MM.1S (cell line): Measurements from ENCODE around the gene HYDIN.
"Not testable (repeated sequence)": the region's sequence is repeated elsewhere in the genome, so short reads cannot be mapped to it uniquely, and the experiment has no call there.

Experiments
- CTCF ChIP-seq: fragments of 300-600 bp; sonication (generic); IDR thresholded peaks from 2 replicates; pipeline ENCODE4 v1.5.1; 2016; ENCODE audit warnings: antibody characterized with exemption, low read length, mixed read lengths
- EZH2 ChIP-seq: fragments of 300-600 bp; sonication (generic); optimal IDR thresholded peaks from 2 replicates; pipeline ENCODE3; 2017; ENCODE audit warnings: low read depth, mild to moderate bottlenecking, antibody characterized with exemption, low read length, mixed read lengths

- not testable (repeated sequence) for TF ChIP-seq EZH2, CTCF
These were observed 276.7 kb downstream of the HYDIN start for GRCh38 chr16:70953824-70954223.
